Activated CD4-positive, alpha-beta T cell treated with anti-CD3 and anti-CD28 coated beads for 1 hour (primary cell): ENCODE results near the gene TCEAL5.
"Not testable (repeated sequence)": the region's sequence is repeated elsewhere in the genome, so short reads cannot be mapped to it uniquely, and the experiment has no call there.

Experiments used
- DNase-seq: peaks from one replicate; pipeline ENCODE4 v3.0.0-alpha.2; 2020

TCEAL5 gene

GRCh38 chrX:103233263-103233662 is 43.3 kb downstream of the TCEAL5 start:
- no peak for DNase-seq

- not testable (repeated sequence) for DNase-seq
Measured at GRCh38 chrX:103225918-103226317, 50.6 kb downstream of the TCEAL5 start.
